ENCODE measurements around the gene NCKAP1.
"Not testable (repeated sequence)": the region's sequence is repeated elsewhere in the genome, so short reads cannot be mapped to it uniquely, and the experiment has no call there.

Gene NCKAP1

GRCh38 chr2:183043580-183043979 is 5.3 kb upstream of the NCKAP1 start:
- intact Hi-C loops (cut with DNase I); DNase-seq: not testable (repeated sequence)

- intact Hi-C loops (cut with DNase I), result no loop called here
Measured at GRCh38 chr2:183040604-183041003, 2.3 kb upstream of the NCKAP1 start.

GRCh38 chr2:183037553-183038340 is 510 bp downstream of the NCKAP1 start:
- intact Hi-C loops (cut with DNase I), result loop anchor here (2.0 to 10.0 kb wide), 2 partner anchors 41 to 87 kb away; partner anchors contain the start of genes DUSP19 and NUP35

More at GRCh38 chr2:183040604-183041003, 2.3 kb upstream of the NCKAP1 start:
- DNase-seq, result no peak

GRCh38 chr2:183037074-183037552 is 1.1 kb downstream of the NCKAP1 start:
- intact Hi-C loops (cut with DNase I), result loop anchor here (10.0 kb wide), 1 partner anchor 88 kb away; the partner anchor contains the start of gene NUP35
- no peak for DNase-seq

More at GRCh38 chr2:183037553-183038340, 510 bp downstream of the NCKAP1 start:
- DNase-seq, result peak; percentile 17 to 90 (median 34)

- intact Hi-C loops (cut with DNase I), result loop anchor here (10.0 kb wide), 1 partner anchor 89 kb away; the partner anchor contains the start of gene NUP35
- DNase-seq, result no peak
Measured at GRCh38 chr2:183035954-183036669, 2.1 kb downstream of the NCKAP1 start.

- DNase-seq, result no peak
- intact Hi-C loops (cut with DNase I), result loop anchor here (10.0 kb wide), 1 partner anchor 89 kb away; the partner anchor contains the start of gene NUP35
Measured at GRCh38 chr2:183035298-183035953, 2.8 kb downstream of the NCKAP1 start.

GRCh38 chr2:183034806-183035205 is 3.5 kb downstream of the NCKAP1 start:
- DNase-seq, result no peak
- intact Hi-C loops (cut with DNase I), result loop anchor here (10.0 kb wide), 1 partner anchor 90 kb away; the partner anchor contains the start of gene NUP35

- no peak for DNase-seq
- intact Hi-C loops (cut with DNase I), result loop anchor here (10.0 kb wide), 1 partner anchor 91 kb away; the partner anchor contains the start of gene NUP35
Measured at GRCh38 chr2:183033951-183034350, 4.3 kb downstream of the NCKAP1 start.

GRCh38 chr2:183031911-183032794 is 6.1 kb downstream of the NCKAP1 start:
- no peak for DNase-seq
- intact Hi-C loops (cut with DNase I), result loop anchor here (10.0 kb wide), 1 partner anchor 93 kb away; the partner anchor contains the start of gene NUP35

- intact Hi-C loops (cut with DNase I), result no loop called here
- DNase-seq, result no peak
Measured at GRCh38 chr2:183029219-183029618, 9.0 kb downstream of the NCKAP1 start.

- intact Hi-C loops (cut with DNase I), result no loop called here
Measured at GRCh38 chr2:183028108-183028507, 10.1 kb downstream of the NCKAP1 start.

GRCh38 chr2:183027443-183027842 is 10.8 kb downstream of the NCKAP1 start:
- no peak for DNase-seq
- intact Hi-C loops (cut with DNase I), result no loop called here

More at GRCh38 chr2:183028108-183028507, 10.1 kb downstream of the NCKAP1 start:
- DNase-seq, result no peak

GRCh38 chr2:183026424-183026823 is 11.8 kb downstream of the NCKAP1 start:
- DNase-seq, result no peak
- intact Hi-C loops (cut with DNase I), result no loop called here

- intact Hi-C loops (cut with DNase I), result no loop called here
- no peak for DNase-seq
Measured at GRCh38 chr2:183025993-183026392, 12.3 kb downstream of the NCKAP1 start.

- intact Hi-C loops (cut with DNase I), result no loop called here
- no peak for DNase-seq
Measured at GRCh38 chr2:183024339-183025095, 13.7 kb downstream of the NCKAP1 start.

GRCh38 chr2:183022711-183023110 is 15.5 kb downstream of the NCKAP1 start:
- intact Hi-C loops (cut with DNase I), result no loop called here
- no peak for DNase-seq

- intact Hi-C loops (cut with DNase I), result no loop called here
- DNase-seq, result no peak
Measured at GRCh38 chr2:183021613-183022012, 16.6 kb downstream of the NCKAP1 start.

GRCh38 chr2:183019718-183020442 is 18.4 kb downstream of the NCKAP1 start:
- DNase-seq, result no peak
- intact Hi-C loops (cut with DNase I), result no loop called here

All from posterior cingulate gyrus (tissue), 11 donors.